ENCODE data around the gene PER3.

The PER3 gene

DNA sequence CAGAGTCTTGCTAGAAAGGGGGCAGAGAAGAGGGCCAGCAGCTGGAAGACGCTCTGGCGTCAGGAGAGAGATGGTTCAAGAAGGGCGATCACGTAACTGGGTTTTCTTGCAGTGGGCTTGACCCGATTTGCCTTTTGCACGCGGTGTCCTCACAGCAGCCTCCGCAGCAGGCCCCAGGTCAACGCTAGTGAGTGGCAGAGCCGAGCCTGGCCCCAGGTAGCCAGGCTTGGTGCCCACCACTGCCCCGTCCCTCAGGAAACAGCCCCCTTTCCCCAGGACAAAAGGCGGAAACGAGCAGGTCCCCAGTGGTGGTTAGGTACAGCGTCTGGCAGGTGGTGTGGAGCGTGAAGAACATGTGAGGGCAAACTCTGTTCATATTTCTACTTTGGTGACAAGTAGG, 77.4 kb downstream of the PER3 start:
- no peaks in the 10 kb centered on the region for H3K27me3 ChIP-seq (ENCODE audit: insufficient read depth, low read length)
- H3K4me1 ChIP-seq (ENCODE audit: insufficient read depth, low read length, severe bottlenecking), result no peaks in the 10 kb centered on the region
- H3K4me2 ChIP-seq (ENCODE audit: low read length), result no peak overlapping the region
- no peaks in the 10 kb centered on the region for H3F3A ChIP-seq (ENCODE audit: insufficient read depth, low read length)
- no peak overlapping the region for H3K9ac ChIP-seq (ENCODE audit: low read length)
- H3K9me3 ChIP-seq (ENCODE audit: low read length), result no peaks in the 10 kb centered on the region
- H3K9me2 ChIP-seq (ENCODE audit: low read depth, low read length), result no peaks in the 10 kb centered on the region
- no peak overlapping the region for H2AFZ ChIP-seq (ENCODE audit: low read length)
- H3K36me3 ChIP-seq (ENCODE audit: insufficient read depth, low read length), result no peaks in the 10 kb centered on the region
- H3K79me2 ChIP-seq (ENCODE audit: insufficient read depth, low read length), result no peaks in the 10 kb centered on the region
- H3K27ac ChIP-seq (ENCODE audit: low read depth, low read length, poor library complexity, severe bottlenecking), result no peak overlapping the region
- no peak overlapping the region for H3K4me3 ChIP-seq (ENCODE audit: low read depth, low read length, poor library complexity, severe bottlenecking)
- TF ChIP-seq CTCF (IDR thresholded peaks at IDR 0.05; ENCODE audit: low read length) (no peak), EZH2 (IDR thresholded peaks at IDR 0.05; ENCODE audit: borderline replicate concordance, low read length) (no peak)
- H4K20me1 ChIP-seq (ENCODE audit: insufficient read depth, low read length), result no peaks in the 10 kb centered on the region

DNA sequence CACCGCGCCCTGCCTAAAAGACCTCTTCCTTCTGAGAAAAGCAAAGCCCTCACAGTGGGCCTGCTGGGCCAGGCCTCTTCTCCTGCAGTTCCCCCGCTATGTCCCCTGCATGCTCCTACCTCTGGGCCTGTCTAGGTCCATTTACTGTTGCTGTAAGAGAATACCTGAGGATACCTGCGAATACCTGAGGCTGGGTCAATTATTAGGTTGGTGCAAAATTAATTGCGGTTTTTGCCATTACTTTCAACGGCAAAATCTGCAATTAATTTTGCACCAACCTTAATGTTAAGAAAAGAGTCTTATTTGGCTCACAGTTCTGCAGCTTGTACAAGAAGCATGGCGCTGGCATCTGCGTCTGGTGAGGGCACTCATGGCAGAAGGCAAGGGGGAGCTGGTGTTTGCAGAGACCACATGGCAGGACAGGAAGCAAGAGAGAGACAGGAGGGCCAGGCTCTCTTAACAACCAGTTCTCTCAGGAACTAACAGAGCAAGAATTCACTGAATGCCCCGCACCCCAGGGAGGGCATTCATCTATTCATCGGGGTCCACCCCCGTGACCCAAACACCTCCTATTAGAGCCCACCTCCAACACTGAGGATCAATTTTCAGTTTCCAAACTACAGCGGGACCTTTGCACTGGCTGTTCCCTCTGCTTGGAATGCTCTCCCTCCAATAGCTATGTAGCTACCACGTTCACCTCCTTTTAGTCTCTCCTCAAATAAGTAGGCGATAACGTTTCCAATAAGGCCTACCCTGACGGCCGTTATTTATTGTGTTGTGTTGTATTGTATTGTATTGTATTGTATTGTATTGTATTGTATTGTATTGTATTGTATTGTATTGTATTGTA, 78.3 kb downstream of the PER3 start:
- Histone ChIP-seq H3K4me2 (ENCODE audit: low read length) (no peak overlapping the region), H3K9ac (ENCODE audit: low read length) (no peak overlapping the region), H4K20me1 (ENCODE audit: insufficient read depth, low read length) (no peaks in the 10 kb centered on the region), H2AFZ (ENCODE audit: low read length) (no peak overlapping the region), H3K9me2 (ENCODE audit: low read depth, low read length) (no peaks in the 10 kb centered on the region), H3K79me2 (ENCODE audit: insufficient read depth, low read length) (no peaks in the 10 kb centered on the region), H3K4me1 (ENCODE audit: insufficient read depth, low read length, severe bottlenecking) (no peaks in the 10 kb centered on the region), H3K27me3 (ENCODE audit: insufficient read depth, low read length) (no peaks in the 10 kb centered on the region; the same call in 1 of the 2 replicates), H3K4me3 (ENCODE audit: low read depth, low read length, poor library complexity, severe bottlenecking) (no peak overlapping the region), H3F3A (ENCODE audit: insufficient read depth, low read length) (no peaks in the 10 kb centered on the region), H3K36me3 (ENCODE audit: insufficient read depth, low read length) (no peaks in the 10 kb centered on the region), H3K27ac (ENCODE audit: low read depth, low read length, poor library complexity, severe bottlenecking) (no peak overlapping the region), H3K9me3 (ENCODE audit: low read length) (no peaks in the 10 kb centered on the region)
- TF ChIP-seq CTCF (IDR thresholded peaks at IDR 0.05; ENCODE audit: low read length), result no peak
- no peak for TF ChIP-seq EZH2 (IDR thresholded peaks at IDR 0.05; ENCODE audit: borderline replicate concordance, low read length)

- TF ChIP-seq CTCF (IDR thresholded peaks at IDR 0.05; ENCODE audit: low read length) (no peak), EZH2 (IDR thresholded peaks at IDR 0.05; ENCODE audit: borderline replicate concordance, low read length) (no peak)
- H3F3A ChIP-seq (ENCODE audit: insufficient read depth, low read length), result no peaks in the 10 kb centered on the region
- no peaks in the 10 kb centered on the region for H3K36me3 ChIP-seq (ENCODE audit: insufficient read depth, low read length)
- H3K27me3 ChIP-seq (ENCODE audit: insufficient read depth, low read length), result no peaks in the 10 kb centered on the region; the same call in 1 of the 2 replicates
- H3K9me3 ChIP-seq (ENCODE audit: low read length), result no peaks in the 10 kb centered on the region
- no peaks in the 10 kb centered on the region for H3K79me2 ChIP-seq (ENCODE audit: insufficient read depth, low read length)
- H4K20me1 ChIP-seq (ENCODE audit: insufficient read depth, low read length), result no peaks in the 10 kb centered on the region
- no peak overlapping the region for H3K9ac ChIP-seq (ENCODE audit: low read length)
- no peak overlapping the region for H3K4me3 ChIP-seq (ENCODE audit: low read depth, low read length, poor library complexity, severe bottlenecking)
- H3K27ac ChIP-seq (ENCODE audit: low read depth, low read length, poor library complexity, severe bottlenecking), result no peak overlapping the region
- H3K4me2 ChIP-seq (ENCODE audit: low read length), result no peak overlapping the region
- no peak overlapping the region for H2AFZ ChIP-seq (ENCODE audit: low read length)
- no peaks in the 10 kb centered on the region for H3K9me2 ChIP-seq (ENCODE audit: low read depth, low read length)
- H3K4me1 ChIP-seq (ENCODE audit: insufficient read depth, low read length, severe bottlenecking), result no peaks in the 10 kb centered on the region
These were observed 79.8 kb downstream of the PER3 start for GRCh38 chr1:7863756-7864328.

All from OCI-LY1 (cell line).